Upper lobe of left lung (tissue), 4 donors: ENCODE results near the gene CDV3.

Experiments used
- POLR2A ChIP-seq, 4 donors: fragments of 450-650 bp; IDR thresholded peaks; one replicate each; pipeline ENCODE4 v1.5.1; 2016 to 2017; ENCODE audit warnings: antibody characterized with exemption in 4 of 4, mild to moderate bottlenecking in 2 of 4
- TF ChIP-seq, protein P1 (sequence below), 6 experiments: fragments of 450-650 bp in 4 of 6; fragments of 200-600 bp in 2 of 6; sonication (generic) in 2 of 6; IDR thresholded peaks; one replicate each; pipeline ENCODE4 v1.5.1; 2016 to 2019; ENCODE audit warnings: antibody characterized with exemption in 6 of 6

DNA sequence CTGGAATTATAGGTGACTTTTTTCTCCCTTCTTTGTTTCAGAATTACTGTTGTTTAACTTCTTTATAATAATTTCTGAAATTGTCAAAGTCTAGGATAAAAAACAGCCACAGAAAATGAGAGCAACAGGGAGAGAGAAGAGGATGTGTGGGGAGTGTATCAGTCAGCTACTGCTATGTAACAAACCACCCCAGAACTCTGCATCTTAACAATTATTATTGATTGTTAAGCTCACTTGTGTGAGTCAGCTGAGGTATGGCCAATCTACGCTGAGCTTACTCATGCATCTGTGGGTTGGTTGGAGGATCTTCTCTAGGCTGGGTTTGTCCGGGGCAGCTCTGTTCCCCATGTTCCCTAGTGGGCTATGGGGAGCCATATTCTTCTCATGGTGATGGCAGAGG, 43.7 kb upstream of the CDV3 start:
- TF ChIP-seq, protein P1, sequence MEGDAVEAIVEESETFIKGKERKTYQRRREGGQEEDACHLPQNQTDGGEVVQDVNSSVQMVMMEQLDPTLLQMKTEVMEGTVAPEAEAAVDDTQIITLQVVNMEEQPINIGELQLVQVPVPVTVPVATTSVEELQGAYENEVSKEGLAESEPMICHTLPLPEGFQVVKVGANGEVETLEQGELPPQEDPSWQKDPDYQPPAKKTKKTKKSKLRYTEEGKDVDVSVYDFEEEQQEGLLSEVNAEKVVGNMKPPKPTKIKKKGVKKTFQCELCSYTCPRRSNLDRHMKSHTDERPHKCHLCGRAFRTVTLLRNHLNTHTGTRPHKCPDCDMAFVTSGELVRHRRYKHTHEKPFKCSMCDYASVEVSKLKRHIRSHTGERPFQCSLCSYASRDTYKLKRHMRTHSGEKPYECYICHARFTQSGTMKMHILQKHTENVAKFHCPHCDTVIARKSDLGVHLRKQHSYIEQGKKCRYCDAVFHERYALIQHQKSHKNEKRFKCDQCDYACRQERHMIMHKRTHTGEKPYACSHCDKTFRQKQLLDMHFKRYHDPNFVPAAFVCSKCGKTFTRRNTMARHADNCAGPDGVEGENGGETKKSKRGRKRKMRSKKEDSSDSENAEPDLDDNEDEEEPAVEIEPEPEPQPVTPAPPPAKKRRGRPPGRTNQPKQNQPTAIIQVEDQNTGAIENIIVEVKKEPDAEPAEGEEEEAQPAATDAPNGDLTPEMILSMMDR (IDR thresholded peaks at IDR 0.05): no peak
- no peak for TF ChIP-seq POLR2A (IDR thresholded peaks at IDR 0.05)
